ENCODE data around the gene OR5B21.

- TF ChIP-seq, protein P1, sequence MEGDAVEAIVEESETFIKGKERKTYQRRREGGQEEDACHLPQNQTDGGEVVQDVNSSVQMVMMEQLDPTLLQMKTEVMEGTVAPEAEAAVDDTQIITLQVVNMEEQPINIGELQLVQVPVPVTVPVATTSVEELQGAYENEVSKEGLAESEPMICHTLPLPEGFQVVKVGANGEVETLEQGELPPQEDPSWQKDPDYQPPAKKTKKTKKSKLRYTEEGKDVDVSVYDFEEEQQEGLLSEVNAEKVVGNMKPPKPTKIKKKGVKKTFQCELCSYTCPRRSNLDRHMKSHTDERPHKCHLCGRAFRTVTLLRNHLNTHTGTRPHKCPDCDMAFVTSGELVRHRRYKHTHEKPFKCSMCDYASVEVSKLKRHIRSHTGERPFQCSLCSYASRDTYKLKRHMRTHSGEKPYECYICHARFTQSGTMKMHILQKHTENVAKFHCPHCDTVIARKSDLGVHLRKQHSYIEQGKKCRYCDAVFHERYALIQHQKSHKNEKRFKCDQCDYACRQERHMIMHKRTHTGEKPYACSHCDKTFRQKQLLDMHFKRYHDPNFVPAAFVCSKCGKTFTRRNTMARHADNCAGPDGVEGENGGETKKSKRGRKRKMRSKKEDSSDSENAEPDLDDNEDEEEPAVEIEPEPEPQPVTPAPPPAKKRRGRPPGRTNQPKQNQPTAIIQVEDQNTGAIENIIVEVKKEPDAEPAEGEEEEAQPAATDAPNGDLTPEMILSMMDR (IDR thresholded peaks at IDR 0.05 in 2 of 3, conservative IDR thresholded peaks at IDR 0.05 in 1 of 3; ENCODE audit: control insufficient read depth in 2 of 3, extremely low read depth in 1 of 3, insufficient read depth in 1 of 3, low read depth in 3 of 3, low read length in 3 of 3) = no peak
- TF ChIP-seq EGR1 (IDR thresholded peaks at IDR 0.05; ENCODE audit: borderline replicate concordance in 1 of 2, low read depth in 2 of 2, low read length in 2 of 2) (no peak), SRF (IDR thresholded peaks at IDR 0.05; ENCODE audit: low read depth in 2 of 2, low read length in 2 of 2) (no peak), POLR2AphosphoS5 (IDR thresholded peaks at IDR 0.05; ENCODE audit: low read length) (no peak), FOXM1 (IDR thresholded peaks at IDR 0.05; ENCODE audit: low read depth, low read length) (no peak), KAT2A (conservative IDR thresholded peaks at IDR 0.05; ENCODE audit: control insufficient read depth, low read depth, low read length) (no peak), POLR2A (IDR thresholded peaks at IDR 0.05; ENCODE audit: low read depth, low read length) (no peak), NRF1 (conservative IDR thresholded peaks at IDR 0.05; ENCODE audit: low read depth, low read length) (no peak), NR2F1 (conservative IDR thresholded peaks at IDR 0.05) (no peak), ZNF24 (IDR thresholded peaks at IDR 0.05) (no peak), HDAC2 (IDR thresholded peaks at IDR 0.05) (no peak), NFYA (IDR thresholded peaks at IDR 0.05; ENCODE audit: borderline replicate concordance, low read depth, low read length) (no peak)
- TF ChIP-seq, protein P2, sequence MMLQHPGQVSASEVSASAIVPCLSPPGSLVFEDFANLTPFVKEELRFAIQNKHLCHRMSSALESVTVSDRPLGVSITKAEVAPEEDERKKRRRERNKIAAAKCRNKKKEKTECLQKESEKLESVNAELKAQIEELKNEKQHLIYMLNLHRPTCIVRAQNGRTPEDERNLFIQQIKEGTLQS (IDR thresholded peaks at IDR 0.05; ENCODE audit: borderline replicate concordance, extremely low read depth, low read depth, low read length) = no peak
- TF ChIP-seq, protein P3, sequence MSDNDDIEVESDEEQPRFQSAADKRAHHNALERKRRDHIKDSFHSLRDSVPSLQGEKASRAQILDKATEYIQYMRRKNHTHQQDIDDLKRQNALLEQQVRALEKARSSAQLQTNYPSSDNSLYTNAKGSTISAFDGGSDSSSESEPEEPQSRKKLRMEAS (IDR thresholded peaks at IDR 0.05; ENCODE audit: low read depth, low read length) = no peak
These were observed 14.2 kb downstream of the OR5B21 start for GRCh38 chr11:58493676-58494075.
